Sigmoid colon (tissue), 7 donors: ENCODE data around the gene CLTCL1. TPM values are rescaled to one million over a fixed set of nuclear protein-coding genes. Genes with fewer than 3 reads are reported as not detected.
"Not testable (repeated sequence)": the region's sequence is repeated elsewhere in the genome, so short reads cannot be mapped to it uniquely, and the experiment has no call there.

Experiments
- DNase-seq: peaks from one replicate; pipeline ENCODE4 v3.0.0-alpha.2; 2019
- H3K27ac ChIP-seq, 4 donors: fragments of 200-600 bp; sonication (generic); one replicate each; pipeline ENCODE4 v1.5.1; 2016 to 2019; ENCODE audit warnings: mild to moderate bottlenecking in 1 of 4
- H3K27me3 ChIP-seq, 3 donors: fragments of 200-600 bp; sonication (generic); one replicate each; pipeline ENCODE4 v1.5.1; 2019; ENCODE audit warnings: mild to moderate bottlenecking in 1 of 3
- H3K36me3 ChIP-seq, 4 donors: fragments of 200-600 bp; sonication (generic); one replicate each; pipeline ENCODE4 v1.5.1; 2016 to 2019
- H3K4me1 ChIP-seq, 4 donors: fragments of 200-600 bp; sonication (generic); one replicate each; pipeline ENCODE4 v1.5.1; 2017 to 2019
- H3K4me3 ChIP-seq, 4 donors: fragments of 200-600 bp; sonication (generic); one replicate each; pipeline ENCODE4 v1.5.1; 2017 to 2019; ENCODE audit warnings: mild to moderate bottlenecking in 2 of 4, moderate library complexity in 1 of 4
- H3K9me3 ChIP-seq, 4 donors: fragments of 200-600 bp in 3 of 4; sonication (generic) in 3 of 4; one replicate each; pipeline versions ENCODE4 v1.5.1 to v1.6.1; 2013 to 2019
- EP300 ChIP-seq, 4 donors: sonication (generic); formaldehyde crosslinking; IDR thresholded peaks; one replicate each; pipeline ENCODE4 v1.6.1; 2017; ENCODE audit warnings: antibody characterized with exemption in 4 of 4
- POLR2A ChIP-seq, 2 donors: fragments of 450-650 bp; IDR thresholded peaks; one replicate each; pipeline ENCODE4 v1.6.1; 2016; ENCODE audit warnings: antibody characterized with exemption in 2 of 2, mild to moderate bottlenecking in 2 of 2, moderate library complexity in 2 of 2
- POLR2AphosphoS5 ChIP-seq, 4 donors: sonication (generic); formaldehyde crosslinking; IDR thresholded peaks; one replicate each; pipeline ENCODE4 v1.6.1; 2017; ENCODE audit warnings: antibody characterized with exemption in 4 of 4
- WGBS, 2 donors: extraction: QIAGEN DNeasy Blood & Tissue Kit; methylation state at CpG; one replicate each; pipeline ENCODE4 v1.1.7; 2013; 5-methylcytosine and 5-hydroxymethylcytosine counted together
- intact Hi-C: fragments of 100-400 bp; cut with DNase I; formaldehyde crosslinking; loops from one replicate; pipeline ENCODE4 v1.15.1; 2023
- polyA plus RNA-seq, 3 donors: library from polyadenylated mRNA; stranded (reverse); fragments of 200-250 nt; gene quantifications; one replicate each; pipeline ENCODE4 v1.2.3, GENCODE V29; 2013
- total RNA-seq, 4 donors: library from RNA; depleted of rRNA; stranded (reverse); fragments of >200 nt; gene quantifications; one replicate each; pipeline ENCODE4 v1.1.0, GENCODE V29; 2016
- TF ChIP-seq, protein P1 (sequence below), 4 experiments: fragments of 450-650 bp in 3 of 4; fragments of 200-600 bp in 1 of 4; IDR thresholded peaks; one replicate each; pipeline ENCODE4 v1.5.1; 2016 to 2019; ENCODE audit warnings: antibody characterized with exemption in 4 of 4, mild to moderate bottlenecking in 3 of 4, moderate library complexity in 2 of 4
- donor health status: healthy with polysubstance abuse.
- donor health status: Bipolar disorder and iron deficiency.
- donor health status: healthy.

Gene CLTCL1
- total and polyA plus RNA-seq, 7 donors, result 0.92 to 5.0 (median 2.4) TPM

DNA sequence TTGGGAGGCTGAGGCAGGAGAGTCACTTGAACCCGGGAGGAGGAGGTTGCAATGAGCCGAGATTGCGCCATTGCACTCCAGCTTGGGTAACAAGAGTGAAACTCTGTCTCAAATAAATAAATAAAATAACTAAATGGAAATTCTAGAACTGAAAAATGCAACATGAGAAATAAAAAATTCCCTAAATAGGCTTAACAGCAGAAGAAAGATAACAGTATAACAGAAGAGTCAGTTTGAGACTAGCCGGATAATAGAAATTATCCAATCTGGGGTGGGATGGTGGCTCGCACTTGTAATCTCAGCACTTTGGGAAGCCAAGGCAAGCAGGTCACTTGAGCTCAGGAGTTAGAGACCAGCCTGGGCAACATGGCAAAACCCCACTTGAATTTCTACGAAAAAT lies 127.1 kb downstream of the CLTCL1 start:
- no peak overlapping the region for H3K4me3 ChIP-seq
- intact Hi-C loops, result no loop called here
- no peak for DNase-seq
- peaks cover 6 to 67% (median 39%) of the 10 kb centered on the region in 3 donors for H3K27me3 ChIP-seq
- no peak overlapping the region for H3K27ac ChIP-seq
- 95% methylated on average over 6 of the region's 6 CpGs for WGBS, 2 donors
- no peak for TF ChIP-seq POLR2A (IDR thresholded peaks at IDR 0.05)
- TF ChIP-seq, protein P1, sequence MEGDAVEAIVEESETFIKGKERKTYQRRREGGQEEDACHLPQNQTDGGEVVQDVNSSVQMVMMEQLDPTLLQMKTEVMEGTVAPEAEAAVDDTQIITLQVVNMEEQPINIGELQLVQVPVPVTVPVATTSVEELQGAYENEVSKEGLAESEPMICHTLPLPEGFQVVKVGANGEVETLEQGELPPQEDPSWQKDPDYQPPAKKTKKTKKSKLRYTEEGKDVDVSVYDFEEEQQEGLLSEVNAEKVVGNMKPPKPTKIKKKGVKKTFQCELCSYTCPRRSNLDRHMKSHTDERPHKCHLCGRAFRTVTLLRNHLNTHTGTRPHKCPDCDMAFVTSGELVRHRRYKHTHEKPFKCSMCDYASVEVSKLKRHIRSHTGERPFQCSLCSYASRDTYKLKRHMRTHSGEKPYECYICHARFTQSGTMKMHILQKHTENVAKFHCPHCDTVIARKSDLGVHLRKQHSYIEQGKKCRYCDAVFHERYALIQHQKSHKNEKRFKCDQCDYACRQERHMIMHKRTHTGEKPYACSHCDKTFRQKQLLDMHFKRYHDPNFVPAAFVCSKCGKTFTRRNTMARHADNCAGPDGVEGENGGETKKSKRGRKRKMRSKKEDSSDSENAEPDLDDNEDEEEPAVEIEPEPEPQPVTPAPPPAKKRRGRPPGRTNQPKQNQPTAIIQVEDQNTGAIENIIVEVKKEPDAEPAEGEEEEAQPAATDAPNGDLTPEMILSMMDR (IDR thresholded peaks at IDR 0.05), result no peak
- no peak for TF ChIP-seq EP300 (IDR thresholded peaks at IDR 0.05)
- TF ChIP-seq POLR2AphosphoS5 (IDR thresholded peaks at IDR 0.05), result no peak
- H3K36me3 ChIP-seq, result no peaks in the 10 kb centered on the region
- no peaks in the 10 kb centered on the region for H3K9me3 ChIP-seq
- H3K4me1 ChIP-seq, result peaks cover 0 to 5% (median 5%) of the 10 kb centered on the region in 4 donors

DNA sequence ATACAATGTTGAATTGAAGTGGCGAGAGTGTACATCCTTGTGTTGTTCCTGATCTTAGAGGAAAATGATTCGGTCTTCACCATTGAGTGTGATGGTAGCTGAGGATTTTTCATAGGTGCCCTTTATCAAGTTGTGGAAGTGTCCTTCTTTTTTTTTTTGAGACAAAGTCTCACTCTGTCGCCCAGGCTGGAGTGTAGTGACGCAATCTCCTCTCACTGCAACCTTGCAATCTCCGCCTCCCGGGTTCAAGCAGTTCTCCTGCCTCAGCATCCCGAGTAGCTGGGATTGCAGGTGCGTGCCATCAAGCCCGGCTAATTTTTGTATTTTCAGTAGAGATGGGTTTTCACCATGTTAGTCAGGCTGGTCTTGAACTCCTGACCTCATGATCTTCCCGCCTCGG lies 132.9 kb downstream of the CLTCL1 start:
- intact Hi-C loops, H3K4me1 ChIP-seq, H3K4me3 ChIP-seq, H3K36me3 ChIP-seq, H3K9me3 ChIP-seq, DNase-seq, H3K27ac ChIP-seq: not testable (repeated sequence)
- WGBS, 2 donors, result 87 to 89% methylated on average over 11 of the region's 11 CpGs
- H3K27me3 ChIP-seq, result peaks cover 0 to 30% (median 7%) of the 10 kb centered on the region in 3 donors

DNA sequence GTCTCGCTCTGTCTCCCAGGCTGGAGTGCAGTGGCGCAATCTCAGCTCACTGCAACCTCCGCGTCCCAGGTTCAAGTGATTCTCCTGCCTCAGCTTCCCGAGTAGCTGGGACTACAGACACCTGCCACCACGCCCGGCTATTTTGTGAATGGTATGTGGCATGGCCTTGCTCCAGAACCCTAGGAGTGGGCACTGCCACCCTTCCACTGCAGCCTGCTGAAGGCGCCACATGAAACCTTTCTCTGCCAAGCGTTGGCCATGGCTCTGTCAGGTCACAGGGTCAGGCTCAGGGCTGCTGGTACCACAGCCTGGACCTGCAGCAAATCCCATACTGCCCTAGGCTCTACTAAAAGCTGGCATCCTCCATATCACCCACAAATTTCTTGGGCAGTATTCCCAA lies 135.4 kb downstream of the CLTCL1 start:
- 62 to 84% methylated on average over 9 of the region's 9 CpGs for WGBS, 2 donors
- H3K4me3 ChIP-seq, intact Hi-C loops, H3K27ac ChIP-seq, H3K9me3 ChIP-seq, H3K36me3 ChIP-seq, H3K4me1 ChIP-seq, DNase-seq: not testable (repeated sequence)
- peaks cover 5 to 40% (median 25%) of the 10 kb centered on the region in 3 donors for H3K27me3 ChIP-seq

DNA sequence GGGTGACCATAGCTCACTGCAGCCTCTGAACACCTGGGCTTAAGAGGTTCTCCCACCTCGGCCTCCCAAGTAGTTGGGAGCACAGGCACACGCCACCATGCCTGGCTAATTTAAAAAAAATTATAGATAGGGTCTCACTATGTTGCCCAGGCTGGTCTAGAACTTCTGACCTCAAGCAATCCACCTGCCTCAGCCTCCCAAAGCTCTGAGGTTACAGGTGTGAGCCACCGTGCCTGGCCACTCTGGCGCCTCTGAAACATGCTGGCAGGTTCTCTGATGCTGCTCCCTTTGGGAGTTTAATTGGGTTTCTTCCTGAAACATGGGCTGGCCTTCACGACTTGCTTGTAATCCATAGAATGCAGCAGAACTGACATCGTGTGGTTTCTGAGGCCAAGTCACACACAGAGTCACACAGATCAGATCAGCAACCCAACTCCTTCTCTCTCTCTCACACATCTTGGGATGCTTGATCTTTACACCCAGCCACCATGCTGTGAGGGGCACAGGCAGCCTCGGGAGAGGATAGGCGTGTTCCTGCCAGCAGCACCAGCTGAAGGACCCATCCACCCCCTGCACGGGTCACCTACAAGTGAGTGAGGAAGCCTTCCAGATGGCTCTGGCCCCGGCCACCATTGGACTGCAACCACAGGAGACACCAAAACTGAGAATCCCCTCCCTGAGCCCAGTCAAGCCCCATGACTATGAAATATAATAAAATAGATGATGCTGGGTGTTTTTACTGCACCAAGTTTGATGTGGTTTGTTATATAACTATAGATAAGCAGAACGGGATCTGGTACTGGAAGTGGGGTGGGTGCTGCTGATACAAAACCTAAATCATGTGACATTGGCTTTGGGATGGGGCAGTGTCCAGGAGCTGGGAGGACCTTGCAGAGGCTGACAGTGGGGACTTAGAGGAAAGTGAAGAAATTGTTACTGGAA lies 138.3 kb downstream of the CLTCL1 start:
- no peak for TF ChIP-seq POLR2A (IDR thresholded peaks at IDR 0.05)
- TF ChIP-seq, protein P1 (IDR thresholded peaks at IDR 0.05), result no peak
- TF ChIP-seq EP300 (IDR thresholded peaks at IDR 0.05), result no peak
- TF ChIP-seq POLR2AphosphoS5 (IDR thresholded peaks at IDR 0.05), result no peak
- H3K27me3 ChIP-seq, result peaks cover 25 to 69% (median 50%) of the 10 kb centered on the region in 3 donors
- H3K36me3 ChIP-seq, result no peaks in the 10 kb centered on the region
- no peak overlapping the region for H3K27ac ChIP-seq
- H3K9me3 ChIP-seq, result no peaks in the 10 kb centered on the region
- intact Hi-C loops, result no loop called here
- 53 to 63% methylated on average over 11 of the region's 11 CpGs for WGBS, 2 donors
- H3K4me1 ChIP-seq, result peaks cover 0 to 14% (median 10%) of the 10 kb centered on the region in 4 donors
- H3K4me3 ChIP-seq, result no peak overlapping the region
- no peak for DNase-seq

DNA sequence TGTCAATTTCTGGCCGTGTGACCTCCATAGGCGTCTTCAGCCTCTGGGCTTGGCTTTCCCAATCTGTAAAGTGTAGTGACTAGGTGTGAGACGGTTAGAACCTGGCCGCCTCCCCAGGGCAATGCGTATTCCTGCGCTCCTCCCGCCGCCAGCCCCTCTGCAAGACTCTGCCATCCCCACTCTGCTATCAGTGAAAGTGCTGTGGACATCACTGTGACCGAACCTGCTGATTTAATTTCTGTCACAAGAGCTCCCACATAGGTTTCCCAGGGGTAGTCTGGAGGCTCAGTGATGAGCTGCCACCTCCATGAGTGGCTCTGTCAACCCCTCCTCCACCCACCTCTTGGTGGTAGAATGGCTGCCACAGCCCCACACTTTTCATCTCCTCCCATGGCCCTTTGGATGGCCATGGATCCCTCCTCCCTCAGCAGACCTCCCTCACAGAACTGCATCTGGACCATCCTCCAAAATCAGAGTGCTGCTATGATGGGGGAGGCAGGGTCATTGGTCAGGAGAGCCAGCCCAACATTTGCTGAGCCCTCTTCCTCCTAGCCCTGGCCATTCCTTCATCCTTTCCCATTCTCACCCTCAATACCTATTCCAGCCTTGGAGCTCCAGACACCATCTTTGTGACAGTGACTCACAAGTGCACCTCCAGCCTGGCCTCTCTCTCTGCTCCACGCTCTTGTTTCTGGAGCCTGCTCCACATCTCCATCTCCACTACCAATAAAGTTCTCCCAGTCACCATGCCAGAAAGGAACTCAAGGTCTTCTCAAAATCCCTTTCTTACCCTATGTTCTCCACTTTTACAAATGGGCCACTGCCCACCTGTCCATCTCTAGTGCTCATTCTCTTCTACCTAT lies 140.0 kb downstream of the CLTCL1 start:
- TF ChIP-seq, protein P1 (IDR thresholded peaks at IDR 0.05), result no peak
- TF ChIP-seq POLR2A (IDR thresholded peaks at IDR 0.05) (no peak), POLR2AphosphoS5 (IDR thresholded peaks at IDR 0.05) (no peak), EP300 (IDR thresholded peaks at IDR 0.05) (no peak)

More for the DNA sequence above, 140.0 kb downstream of the CLTCL1 start:
- H3K36me3 ChIP-seq, result no peaks in the 10 kb centered on the region
- peaks cover 25 to 75% (median 50%) of the 10 kb centered on the region in 3 donors for H3K27me3 ChIP-seq
- H3K4me1 ChIP-seq, result peaks cover 0 to 14% (median 10%) of the 10 kb centered on the region in 4 donors
- H3K4me3 ChIP-seq, result no peak overlapping the region
- no peak for DNase-seq
- no peak overlapping the region for H3K27ac ChIP-seq
- WGBS, 2 donors, result 54 to 55% methylated on average over 10 of the region's 10 CpGs
- H3K9me3 ChIP-seq, result no peaks in the 10 kb centered on the region
- intact Hi-C loops, result no loop called here
